Pons (tissue), 1 donor: ENCODE results near the gene SLC41A3.
"Not testable (repeated sequence)": the region's sequence is repeated elsewhere in the genome, so short reads cannot be mapped to it uniquely, and the experiment has no call there.

ENCODE experiments used
- DNase-seq: peaks from one replicate; pipeline ENCODE4 v3.0.0-alpha.2; 2016; ENCODE audit warnings: low spot score

The SLC41A3 gene

DNA sequence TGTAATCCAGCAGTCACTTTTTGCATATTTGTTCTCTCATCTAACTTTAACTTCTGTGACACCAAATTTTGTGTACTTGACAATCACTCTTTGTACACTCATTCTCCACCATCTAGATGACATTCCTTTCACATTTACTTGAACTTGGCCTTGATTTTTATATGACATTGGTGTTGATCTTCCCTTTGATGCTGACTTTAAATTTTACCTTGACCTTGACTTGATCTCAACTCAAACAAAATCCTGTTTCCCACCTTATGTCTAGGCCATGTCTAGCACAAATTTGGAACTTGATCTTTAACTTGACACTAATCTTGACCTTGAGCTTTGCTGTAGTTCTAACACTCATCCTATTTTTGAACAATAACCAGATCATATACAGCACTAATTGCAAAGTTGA lies 81.7 kb downstream of the SLC41A3 start:
- DNase-seq = no peak

- not testable (repeated sequence) for DNase-seq
These were observed 87.2 kb downstream of the SLC41A3 start for GRCh38 chr3:125996751-125997150.

DNA sequence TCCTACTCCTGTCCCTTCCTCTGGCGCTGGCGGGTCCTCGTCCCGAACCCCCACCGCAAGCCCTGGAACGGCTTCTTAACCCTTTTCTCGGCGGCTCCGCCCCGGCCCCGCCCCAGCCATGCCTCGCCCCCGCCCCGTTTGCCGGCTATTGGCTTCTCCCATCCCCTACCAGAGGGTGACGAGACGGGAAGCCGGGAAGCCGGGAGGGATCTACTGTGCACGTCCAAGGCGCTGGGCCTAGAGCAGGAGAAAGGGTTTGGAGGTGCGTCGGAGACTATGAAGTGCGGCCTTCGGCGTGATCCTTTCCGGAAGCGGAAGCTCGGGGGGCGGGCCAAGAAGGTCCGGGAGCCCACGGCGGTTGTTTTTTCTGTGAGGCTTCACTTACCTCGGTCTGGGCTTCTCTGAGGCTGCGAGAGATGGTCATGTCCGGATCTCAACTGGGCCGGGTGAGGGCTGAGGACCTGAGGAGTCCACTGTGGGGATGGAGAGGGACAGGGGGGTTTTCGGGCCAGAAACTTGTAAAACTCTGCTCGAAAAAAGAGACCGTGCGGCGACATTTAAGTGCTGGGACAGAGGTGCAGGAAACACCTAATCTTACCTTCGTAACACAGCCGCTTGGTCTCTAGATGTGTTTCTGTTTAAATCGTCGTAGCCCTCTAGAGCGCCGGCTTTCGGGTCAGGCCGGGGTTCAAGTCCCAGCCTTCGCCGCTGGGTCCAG lies 93.5 kb downstream of the SLC41A3 start:
- DNase-seq = no peak

DNA sequence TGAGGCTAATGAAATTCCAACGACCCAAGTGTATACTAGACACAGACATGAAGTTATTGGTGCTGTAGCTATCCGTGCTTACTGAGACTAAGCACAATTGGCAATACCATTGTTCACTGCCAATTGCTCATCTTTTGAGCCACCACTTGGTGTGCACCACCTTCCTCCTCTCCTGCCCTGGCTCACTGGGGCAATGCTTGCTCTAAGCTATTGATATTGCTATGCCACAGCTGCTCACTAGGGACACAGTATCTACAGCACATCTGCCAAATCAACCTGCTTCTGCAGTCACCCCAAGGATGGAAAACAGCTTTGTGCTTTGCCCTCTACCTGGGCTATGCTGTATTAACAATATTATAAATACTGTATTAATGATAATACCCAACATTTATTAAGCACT lies 99.0 kb downstream of the SLC41A3 start:
- DNase-seq = not testable (repeated sequence)

DNA sequence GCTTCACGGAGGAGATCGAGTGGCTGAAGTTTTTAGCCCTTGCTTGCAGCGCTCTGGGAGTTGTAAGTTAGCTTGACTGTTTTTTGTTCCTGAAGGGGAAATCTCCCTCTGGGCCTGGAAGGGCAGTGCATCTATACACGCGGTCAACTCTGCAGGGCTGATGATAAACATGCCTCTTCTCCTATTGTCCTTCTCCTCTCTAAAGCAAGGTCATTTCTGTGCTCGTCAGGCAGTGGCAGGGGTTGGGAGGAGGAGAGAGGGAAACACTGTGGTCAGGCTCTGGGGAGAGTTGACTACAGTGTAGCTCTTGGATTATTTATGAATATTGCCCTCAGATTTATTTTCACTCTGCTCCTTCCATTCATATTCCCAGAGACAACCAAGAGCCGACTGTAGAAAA lies 106.8 kb downstream of the SLC41A3 start:
- DNase-seq = not testable (repeated sequence)

- DNase-seq = not testable (repeated sequence)
These were observed 107.9 kb downstream of the SLC41A3 start for GRCh38 chr3:125976003-125976390.

DNA sequence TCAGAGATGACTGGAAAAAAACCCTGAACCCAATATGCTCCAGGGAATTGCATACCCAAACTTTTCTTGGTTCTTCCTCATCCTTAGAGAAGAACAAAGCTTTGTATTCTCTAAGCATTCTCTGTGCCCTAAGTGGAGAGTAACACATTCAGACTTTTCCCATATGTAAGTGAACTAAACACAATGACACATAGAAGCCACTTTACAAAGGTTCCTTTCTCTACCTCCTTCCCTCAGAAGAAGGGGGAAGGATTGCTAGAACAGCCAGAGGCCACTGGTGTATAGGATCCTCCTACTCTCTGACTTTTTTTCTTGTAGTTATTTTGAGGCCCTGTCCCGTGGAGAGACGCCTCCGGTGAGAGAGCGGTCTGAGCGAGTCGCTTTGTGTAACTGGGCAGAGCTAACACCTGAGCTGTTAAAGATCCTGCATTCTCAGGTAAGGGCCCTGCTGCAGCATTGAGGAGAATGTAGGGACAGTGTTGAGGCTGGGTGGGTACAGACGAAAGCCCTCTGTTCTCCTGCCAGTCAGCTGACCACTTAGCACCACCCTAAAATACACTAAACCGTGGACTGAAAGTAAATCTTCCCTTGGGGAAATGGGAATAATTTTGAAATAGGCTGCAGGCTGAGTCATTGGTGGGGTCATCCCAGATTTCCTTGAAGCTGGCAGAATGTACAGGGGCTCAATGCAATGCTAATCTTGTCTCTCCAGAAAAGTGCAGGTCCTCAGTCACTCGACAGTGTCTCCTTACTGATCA lies 108.5 kb downstream of the SLC41A3 start:
- not testable (repeated sequence) for DNase-seq

DNA sequence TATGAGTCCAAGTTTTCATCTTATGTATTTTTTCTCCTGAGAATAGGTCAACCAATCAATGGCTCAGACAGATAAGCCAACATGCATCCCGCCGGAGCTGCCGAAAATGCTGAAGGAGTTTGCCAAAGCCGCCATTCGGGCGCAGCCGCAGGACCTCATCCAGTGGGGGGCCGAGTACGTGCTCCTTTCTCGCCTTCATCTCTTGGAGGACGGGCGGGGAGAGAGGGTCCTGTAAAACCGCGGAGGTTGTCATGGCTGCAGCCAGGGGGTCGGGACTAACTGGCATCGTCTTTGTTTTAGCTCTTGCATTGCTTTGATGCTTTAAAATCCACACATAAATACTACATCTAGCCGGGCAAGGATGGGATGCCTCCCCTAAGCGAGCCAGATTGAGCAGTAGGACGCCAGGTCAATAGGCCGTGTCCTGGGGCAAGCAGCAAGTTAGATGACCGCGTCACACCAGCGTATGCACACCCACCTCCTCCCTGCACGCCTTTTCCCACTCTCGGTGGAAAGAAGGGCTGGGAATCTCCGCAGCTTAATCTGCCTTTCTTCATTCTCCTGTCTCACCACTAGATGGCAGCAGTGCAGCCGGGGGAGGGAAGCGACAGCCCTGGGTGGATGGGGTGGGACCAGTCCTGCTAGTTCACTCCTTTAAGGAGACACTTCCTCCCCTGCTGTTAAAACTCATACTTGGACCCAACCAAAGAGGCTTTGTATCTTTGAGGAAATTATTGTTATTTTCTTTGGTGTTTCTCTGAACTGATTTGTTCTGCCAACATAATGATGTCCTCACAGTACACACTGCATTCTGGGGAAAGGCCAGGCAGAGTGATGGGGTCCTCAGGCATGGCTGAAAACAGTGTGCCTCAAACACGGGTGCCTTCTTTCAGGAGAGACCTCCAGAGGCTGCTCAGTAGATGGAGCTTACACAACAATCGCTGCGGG lies 111.7 kb downstream of the SLC41A3 start:
- peak; percentile 47 for DNase-seq

DNA sequence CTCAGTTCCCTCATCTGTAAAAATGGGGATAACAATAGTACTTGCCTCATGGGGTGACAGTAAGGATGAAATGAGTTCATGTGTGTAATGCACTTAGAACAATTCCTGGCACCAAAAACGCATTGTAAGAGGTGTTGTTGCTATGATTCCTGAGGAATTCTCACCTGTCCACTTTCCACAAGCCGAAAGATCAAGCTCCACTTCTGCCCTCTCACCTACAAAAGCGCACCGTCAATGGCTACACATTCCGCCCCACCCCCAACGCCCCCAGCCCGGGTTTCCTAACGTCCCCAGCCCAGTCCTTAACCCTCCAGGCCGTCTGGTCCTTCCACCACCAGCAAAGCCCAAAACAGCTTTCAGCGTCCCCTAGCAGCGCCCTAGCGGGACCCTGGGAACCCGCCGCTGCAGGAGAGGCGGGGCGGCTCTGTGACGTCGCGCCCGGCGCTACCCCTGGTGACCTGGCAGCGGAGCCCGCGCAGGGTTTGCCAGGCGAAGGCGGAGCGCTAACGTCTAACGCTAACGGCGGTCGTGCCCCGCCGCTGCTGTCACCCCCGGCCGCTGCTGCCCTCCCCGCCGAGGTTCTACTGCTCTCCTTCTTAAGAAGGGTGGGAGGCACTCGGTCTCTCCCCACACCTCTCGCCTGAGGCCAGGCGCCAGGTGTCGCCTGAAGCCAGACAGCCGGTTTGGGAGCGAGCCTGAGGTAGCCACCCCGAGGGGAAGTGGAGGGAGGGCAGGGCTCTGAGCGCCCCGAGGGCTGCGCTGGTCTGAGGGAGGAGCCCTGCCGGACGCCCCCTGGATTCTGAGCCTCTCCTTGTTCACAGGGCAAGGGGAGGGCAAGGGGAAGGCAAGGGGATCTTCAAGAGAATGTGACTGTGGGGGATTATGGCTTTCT lies 115.0 kb downstream of the SLC41A3 start, which contains the start of gene ROPN1B:
TSS of gene ROPN1B (plus strand) at position 478 of the 892 bp plus-strand sequence. CDS start 2,877 bp downstream, outside the sequence.
- not testable (repeated sequence) for DNase-seq

- not testable (repeated sequence) for DNase-seq
These were observed 115.8 kb downstream of the SLC41A3 start for GRCh38 chr3:125968121-125968520.

GRCh38 chr3:125967156-125967555 lies 116.8 kb downstream of the SLC41A3 start:
- no peak for DNase-seq

DNA sequence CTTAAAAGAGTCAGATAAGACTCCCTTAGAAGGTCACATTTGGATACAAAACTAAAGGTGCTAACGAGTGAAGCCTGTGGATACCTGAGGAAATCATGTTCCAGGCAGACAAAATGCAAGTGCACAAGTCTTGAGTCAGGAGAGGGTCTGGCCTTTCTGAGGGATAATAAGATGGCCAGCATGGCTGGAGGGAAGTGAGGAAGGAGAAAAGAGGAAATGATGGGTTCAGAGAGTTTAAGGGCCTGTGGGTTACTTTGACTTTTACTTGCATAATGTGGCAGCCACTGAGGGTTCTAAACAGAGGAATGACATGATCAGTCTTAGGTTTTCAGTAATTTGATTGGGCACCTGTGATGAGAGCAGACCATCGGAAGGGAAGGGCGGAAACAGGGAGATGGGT lies 118.4 kb downstream of the SLC41A3 start:
- no peak for DNase-seq

- DNase-seq = not testable (repeated sequence)
These were observed 120.1 kb downstream of the SLC41A3 start for GRCh38 chr3:125963834-125964233.

- no peak for DNase-seq
These were observed 122.7 kb downstream of the SLC41A3 start for GRCh38 chr3:125961289-125961589.

DNA sequence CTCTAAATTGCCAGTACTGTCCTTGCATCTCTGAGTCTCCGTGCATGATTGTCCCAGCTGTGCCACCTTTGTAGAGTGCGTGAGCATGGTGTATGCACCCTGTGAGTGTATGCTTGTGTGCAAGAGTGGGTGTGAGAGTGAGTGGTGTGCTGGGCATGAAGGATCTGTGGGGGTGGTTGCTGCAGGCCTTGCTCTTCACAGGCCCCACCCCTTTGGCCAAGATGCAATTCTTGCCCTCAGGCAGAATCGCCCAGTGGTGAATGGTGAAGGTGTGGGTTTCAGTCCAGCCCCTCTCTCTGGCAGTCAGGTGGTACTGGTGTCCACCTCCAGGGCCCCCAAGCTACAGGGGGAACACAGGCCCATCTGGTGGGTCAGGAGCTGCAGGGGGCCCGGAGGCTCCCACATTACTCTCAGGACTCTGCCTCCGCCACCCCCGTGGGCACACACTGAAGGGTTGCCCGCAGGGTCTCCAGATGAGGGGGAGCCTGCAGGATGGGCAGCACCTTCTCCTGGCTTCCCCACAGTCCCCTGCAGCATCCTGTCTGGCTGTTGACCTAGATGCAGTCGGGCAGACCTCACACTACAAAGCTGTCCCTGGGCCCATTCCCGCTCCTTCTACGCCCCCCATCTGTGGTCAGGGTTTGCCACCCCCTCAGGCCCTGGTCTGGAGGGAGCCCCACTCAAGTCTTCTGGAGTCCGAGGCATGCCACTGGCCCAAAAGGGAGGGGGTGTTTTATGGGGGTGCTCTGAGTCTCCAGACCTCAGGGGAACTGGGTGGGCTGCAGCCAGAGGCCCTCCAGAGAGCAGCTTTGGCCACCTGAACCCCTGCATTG lies 123.3 kb downstream of the SLC41A3 start:
- DNase-seq = no peak

GRCh38 chr3:125960066-125960424 lies 123.9 kb downstream of the SLC41A3 start:
- no peak for DNase-seq

- no peak for DNase-seq
These were observed 124.4 kb downstream of the SLC41A3 start for GRCh38 chr3:125959317-125960065.

DNA sequence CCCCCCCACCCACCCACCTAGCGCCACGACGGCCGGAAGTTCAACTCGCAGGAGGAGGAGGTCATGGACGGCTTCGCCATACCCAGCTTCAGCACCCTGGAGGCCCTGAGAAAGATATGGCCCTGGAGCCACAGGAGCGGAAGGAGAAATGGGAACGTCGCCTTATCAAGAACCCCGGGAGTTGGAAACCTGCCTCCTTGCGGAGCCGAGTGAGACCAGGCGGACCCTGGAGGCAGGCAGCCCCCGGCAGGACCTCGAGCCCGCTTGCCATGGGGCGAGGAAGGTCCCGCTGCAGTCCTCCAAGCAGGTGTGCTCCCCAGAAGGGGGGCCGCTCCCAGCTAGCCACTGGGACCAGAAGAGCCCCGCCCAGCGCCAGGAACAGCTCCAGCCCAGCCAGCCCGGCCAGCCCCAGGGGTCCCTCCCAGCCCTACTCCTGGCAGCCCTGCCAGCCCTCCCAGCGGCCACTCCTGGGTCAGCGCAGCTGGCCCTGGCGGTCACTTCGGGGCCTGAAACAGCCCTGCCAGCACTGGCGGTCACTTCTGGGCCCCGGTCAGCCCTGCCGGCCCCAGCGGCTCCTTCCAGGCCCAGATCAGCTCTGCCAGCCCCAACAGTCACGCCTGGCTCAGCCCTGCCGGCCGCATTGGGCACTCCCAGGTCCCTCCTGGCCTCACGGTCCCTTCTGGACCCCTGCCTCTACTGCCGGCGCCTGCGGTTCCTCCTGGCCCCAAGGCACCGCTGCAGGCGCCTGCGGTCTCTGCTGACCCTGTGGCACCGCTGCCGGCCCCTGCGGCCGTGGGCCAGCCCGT lies 125.2 kb downstream of the SLC41A3 start:
- DNase-seq = no peak
